KMS-11 (cell line): ENCODE results near the gene PRKD1.
A peak's percentile ranks its signal among the peaks of the same experiment; 100 is the strongest.

ENCODE experiments used
- H2AFZ ChIP-seq: fragments of 200-600 bp; sonication (generic); 2 replicates; pipeline ENCODE4 v1.6.1; 2016; ENCODE audit warnings: antibody characterized with exemption, mixed run types, low read depth
- H3K27ac ChIP-seq: fragments of 200-600 bp; sonication (generic); 2 replicates; pipeline ENCODE4 v1.6.1; 2016; ENCODE audit warnings: mild to moderate bottlenecking, mixed run types
- H3K27me3 ChIP-seq: fragments of 200-600 bp; sonication (generic); 2 replicates; pipeline ENCODE4 v1.6.1; 2017; ENCODE audit warnings: mild to moderate bottlenecking, low read depth, mixed run types, moderate library complexity; ENCODE audit not compliant: insufficient read depth
- H3K36me3 ChIP-seq: fragments of 200-600 bp; sonication (generic); 2 replicates; pipeline ENCODE4 v1.6.1; 2017; ENCODE audit warnings: mild to moderate bottlenecking, mixed run types; ENCODE audit not compliant: insufficient read depth
- H3K4me1 ChIP-seq: fragments of 200-600 bp; sonication (generic); 2 replicates; pipeline ENCODE4 v1.6.1; 2016; ENCODE audit warnings: mild to moderate bottlenecking, low read depth, mixed run types; ENCODE audit not compliant: poor library complexity, severe bottlenecking
- H3K4me2 ChIP-seq: fragments of 200-600 bp; sonication (generic); 2 replicates; pipeline ENCODE4 v1.7.0; 2016; ENCODE audit warnings: mild to moderate bottlenecking, mixed run types
- H3K4me3 ChIP-seq: fragments of 200-600 bp; sonication (generic); IDR thresholded peaks from 2 replicates; pipeline ENCODE4 v1.6.1; 2017; ENCODE audit warnings: low read depth, low read length, mixed read lengths; ENCODE audit not compliant: insufficient read depth
- H3K79me2 ChIP-seq: fragments of 200-600 bp; sonication (generic); 2 replicates; pipeline ENCODE4 v1.6.1; 2016; ENCODE audit warnings: low read depth, mixed run types; ENCODE audit not compliant: insufficient read depth
- H3K9ac ChIP-seq: fragments of 200-600 bp; sonication (generic); 2 replicates; pipeline ENCODE4 v1.6.1; 2016; ENCODE audit warnings: mild to moderate bottlenecking, mixed run types
- H4K20me1 ChIP-seq: fragments of 200-600 bp; sonication (generic); 2 replicates; pipeline ENCODE4 v1.6.1; 2016; ENCODE audit warnings: mild to moderate bottlenecking, mixed run types; ENCODE audit not compliant: insufficient read depth
- TF ChIP-seq, protein P1 (sequence below): fragments of 200-600 bp; sonication (generic); conservative IDR thresholded peaks from 2 replicates; pipeline ENCODE4 v1.6.1; 2017; ENCODE audit warnings: low read depth, mild to moderate bottlenecking, antibody characterized with exemption, low read length, moderate library complexity, mixed read lengths

Gene PRKD1

DNA sequence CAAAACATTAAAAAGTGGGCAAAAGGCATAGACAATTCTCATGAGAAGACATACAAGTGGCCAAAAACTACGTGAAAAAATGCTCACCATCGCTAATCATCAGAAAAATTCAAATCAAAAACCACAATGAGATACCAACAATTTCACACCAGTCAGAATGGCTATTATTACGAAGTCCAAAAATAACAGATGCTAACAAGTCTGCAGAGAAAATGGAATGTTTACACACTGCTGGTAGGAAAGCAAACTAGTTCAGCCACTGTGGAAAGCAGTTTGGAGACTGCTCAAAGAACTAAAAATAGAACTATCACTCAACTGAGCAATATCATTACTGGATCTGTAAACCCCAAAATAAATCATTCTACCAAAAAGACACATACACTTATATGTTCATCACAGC lies 76.2 kb downstream of the PRKD1 start:
- TF ChIP-seq, protein P1, sequence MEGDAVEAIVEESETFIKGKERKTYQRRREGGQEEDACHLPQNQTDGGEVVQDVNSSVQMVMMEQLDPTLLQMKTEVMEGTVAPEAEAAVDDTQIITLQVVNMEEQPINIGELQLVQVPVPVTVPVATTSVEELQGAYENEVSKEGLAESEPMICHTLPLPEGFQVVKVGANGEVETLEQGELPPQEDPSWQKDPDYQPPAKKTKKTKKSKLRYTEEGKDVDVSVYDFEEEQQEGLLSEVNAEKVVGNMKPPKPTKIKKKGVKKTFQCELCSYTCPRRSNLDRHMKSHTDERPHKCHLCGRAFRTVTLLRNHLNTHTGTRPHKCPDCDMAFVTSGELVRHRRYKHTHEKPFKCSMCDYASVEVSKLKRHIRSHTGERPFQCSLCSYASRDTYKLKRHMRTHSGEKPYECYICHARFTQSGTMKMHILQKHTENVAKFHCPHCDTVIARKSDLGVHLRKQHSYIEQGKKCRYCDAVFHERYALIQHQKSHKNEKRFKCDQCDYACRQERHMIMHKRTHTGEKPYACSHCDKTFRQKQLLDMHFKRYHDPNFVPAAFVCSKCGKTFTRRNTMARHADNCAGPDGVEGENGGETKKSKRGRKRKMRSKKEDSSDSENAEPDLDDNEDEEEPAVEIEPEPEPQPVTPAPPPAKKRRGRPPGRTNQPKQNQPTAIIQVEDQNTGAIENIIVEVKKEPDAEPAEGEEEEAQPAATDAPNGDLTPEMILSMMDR = no peak
- no peak overlapping the region for H3K27ac ChIP-seq
- H3K36me3 ChIP-seq = no peaks in the 10 kb centered on the region
- H3K9ac ChIP-seq = no peak overlapping the region
- H3K4me1 ChIP-seq = peaks cover 11% of the 10 kb centered on the region
- no peak overlapping the region for H2AFZ ChIP-seq
- H3K4me3 ChIP-seq = no peak overlapping the region
- no peaks in the 10 kb centered on the region for H3K79me2 ChIP-seq
- H4K20me1 ChIP-seq = no peaks in the 10 kb centered on the region
- no peak overlapping the region for H3K4me2 ChIP-seq
- H3K27me3 ChIP-seq = no peaks in the 10 kb centered on the region

DNA sequence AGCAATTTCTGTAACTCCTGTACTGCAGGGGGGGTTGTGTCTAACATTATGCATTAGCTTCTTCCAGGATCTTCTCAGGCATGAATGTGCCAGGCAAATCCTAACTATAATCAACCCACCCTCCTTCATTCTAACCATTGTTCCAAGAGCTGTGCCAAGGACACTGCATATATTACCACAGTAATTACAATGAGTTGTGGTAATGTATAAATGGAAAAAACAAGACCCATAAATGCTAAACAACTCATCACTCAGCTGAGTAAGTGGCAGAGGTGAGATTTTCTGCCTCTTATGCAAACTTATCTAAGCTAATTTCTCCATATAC lies 80.6 kb downstream of the PRKD1 start:
- no peak overlapping the region for H3K27ac ChIP-seq
- TF ChIP-seq, protein P1 = no peak
- H3K4me2 ChIP-seq = no peak overlapping the region
- H3K27me3 ChIP-seq = no peaks in the 10 kb centered on the region
- H4K20me1 ChIP-seq = no peaks in the 10 kb centered on the region
- H3K79me2 ChIP-seq = no peaks in the 10 kb centered on the region
- no peak overlapping the region for H3K9ac ChIP-seq
- H3K4me1 ChIP-seq = peaks cover 16% of the 10 kb centered on the region
- H3K36me3 ChIP-seq = no peaks in the 10 kb centered on the region
- no peak overlapping the region for H3K4me3 ChIP-seq
- H2AFZ ChIP-seq = no peak overlapping the region

DNA sequence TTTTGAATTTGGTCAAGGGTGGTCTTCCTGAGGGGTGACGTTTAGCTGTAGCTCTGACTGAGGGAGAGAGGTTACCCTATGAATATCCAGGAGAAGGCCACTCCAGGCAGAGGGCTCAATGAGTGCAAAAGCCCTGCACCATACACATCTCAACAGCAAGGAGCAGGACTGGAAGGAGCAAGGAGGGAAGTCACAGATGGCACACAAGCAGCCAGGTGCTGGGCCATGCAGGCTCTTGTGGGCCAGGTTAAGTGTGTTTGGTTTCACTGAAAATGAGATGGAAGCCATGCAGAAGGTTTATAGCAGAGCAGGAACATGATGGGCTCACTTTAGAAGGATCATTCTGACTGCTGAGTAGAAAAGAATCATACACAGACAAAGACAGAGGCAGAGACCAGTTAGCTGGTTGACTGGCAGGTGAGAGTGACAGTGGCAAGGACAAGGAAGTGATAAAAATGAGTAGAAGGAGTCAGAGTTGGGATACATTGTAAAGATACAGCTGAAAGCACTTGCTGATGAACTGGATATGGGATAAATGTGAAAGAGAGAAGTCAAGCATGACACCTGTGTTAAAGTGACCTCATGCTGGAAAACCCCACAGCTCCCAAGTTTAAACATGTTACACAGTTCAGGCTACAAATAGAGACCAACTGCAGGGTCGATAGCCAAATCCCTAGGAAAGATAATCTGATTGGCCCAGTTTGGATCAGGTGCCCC lies 81.2 kb downstream of the PRKD1 start:
- 0 out of 2 replicates have a peak overlapping the region, but pooled peaks have one; percentile 9 for H3K4me2 ChIP-seq
- H3K36me3 ChIP-seq = no peaks in the 10 kb centered on the region
- H3K27ac ChIP-seq = peak overlapping the region; percentile 33; the same call in 1 of the 2 replicates
- no peaks in the 10 kb centered on the region for H3K79me2 ChIP-seq
- no peaks in the 10 kb centered on the region for H4K20me1 ChIP-seq
- H3K27me3 ChIP-seq = no peaks in the 10 kb centered on the region
- peaks cover 16% of the 10 kb centered on the region for H3K4me1 ChIP-seq
- TF ChIP-seq, protein P1 = no peak
- no peak overlapping the region for H2AFZ ChIP-seq
- no peak overlapping the region for H3K9ac ChIP-seq
- H3K4me3 ChIP-seq = no peak overlapping the region

DNA sequence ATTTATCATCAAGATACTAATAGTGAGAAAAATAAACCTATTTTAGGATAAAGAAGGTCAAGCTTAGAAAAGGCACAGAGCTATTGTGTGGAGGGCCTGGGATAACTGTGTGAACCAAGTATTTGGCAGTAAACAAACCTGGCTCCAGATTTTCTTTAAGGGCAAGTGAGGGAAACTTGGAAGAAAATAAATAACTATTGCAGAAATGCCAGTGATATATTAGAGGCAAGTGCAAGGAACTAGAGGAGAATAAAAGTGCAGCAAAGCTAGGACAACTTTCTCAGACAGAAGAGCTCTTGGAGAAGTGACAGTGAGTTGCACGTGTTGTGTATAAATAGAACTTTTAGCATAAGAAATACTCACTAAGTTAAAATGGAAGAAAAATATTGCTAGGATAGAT lies 83.7 kb downstream of the PRKD1 start:
- H2AFZ ChIP-seq = no peak overlapping the region
- no peaks in the 10 kb centered on the region for H3K79me2 ChIP-seq
- H3K4me3 ChIP-seq = no peak overlapping the region
- H4K20me1 ChIP-seq = no peaks in the 10 kb centered on the region
- no peaks in the 10 kb centered on the region for H3K36me3 ChIP-seq
- peaks cover 16% of the 10 kb centered on the region for H3K4me1 ChIP-seq
- H3K9ac ChIP-seq = no peak overlapping the region
- H3K27ac ChIP-seq = no peak overlapping the region
- no peak overlapping the region for H3K4me2 ChIP-seq
- TF ChIP-seq, protein P1 = no peak
- no peaks in the 10 kb centered on the region for H3K27me3 ChIP-seq
